ENCODE measurements around the gene ADAM11. TPM values are rescaled to one million over a fixed set of nuclear protein-coding genes. Genes with fewer than 3 reads are reported as not detected.

ADAM11 gene
- total RNA-seq, 2 donors from 2014 or later, result 6.8 to 19.9 TPM

DNA sequence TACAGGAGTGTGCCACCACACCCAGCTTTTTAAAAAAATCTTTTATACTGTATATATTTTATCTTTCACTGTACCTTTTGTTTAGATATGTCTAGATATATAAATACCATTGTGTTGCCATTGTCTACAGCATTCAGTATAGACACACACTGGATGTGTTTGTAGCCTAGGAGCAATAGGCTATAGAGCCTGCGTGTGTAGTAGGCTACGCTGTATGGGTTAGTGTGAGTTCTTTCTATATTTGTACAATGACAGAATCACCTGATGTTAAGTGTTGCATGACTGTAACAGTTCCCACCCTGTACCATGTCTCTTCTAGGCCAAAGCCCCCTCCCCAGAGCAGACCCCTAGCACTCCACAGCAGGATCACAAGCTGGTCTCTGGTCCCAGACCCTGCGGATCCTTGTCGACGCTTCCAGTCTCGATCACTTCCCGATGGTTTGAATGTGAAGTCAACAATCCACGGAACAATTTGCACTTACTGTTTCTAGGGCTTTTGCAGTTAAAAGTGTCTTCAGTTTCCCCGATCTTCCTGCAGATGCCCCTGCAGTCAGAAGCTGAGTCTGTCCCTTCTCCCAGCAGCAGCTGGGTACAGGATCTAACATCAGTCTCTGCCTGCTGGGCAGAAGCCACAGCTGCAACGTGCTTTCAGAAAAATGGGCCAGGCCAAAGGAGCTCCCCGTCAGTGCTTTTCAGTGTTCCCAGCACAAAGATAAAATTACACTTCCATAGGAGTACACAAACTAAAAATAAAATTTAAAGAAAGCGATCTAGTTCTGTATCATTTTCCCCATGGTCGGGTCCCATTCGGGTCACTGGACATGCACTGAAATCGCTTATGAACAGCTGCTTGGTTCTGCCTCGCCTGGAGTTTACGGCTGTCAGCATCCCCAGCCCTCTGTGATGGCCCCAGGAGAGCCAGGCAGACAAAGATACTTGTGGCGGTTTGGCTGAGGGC lies 35.4 kb downstream of the ADAM11 start:
- H3K9me3 ChIP-seq, result no peaks in the 10 kb centered on the region
- no peak overlapping the region for H3K4me3 ChIP-seq
- H3K4me1 ChIP-seq, result peaks cover 0 to 51% of the 10 kb centered on the region in 2 donors
- no peak for DNase-seq (ENCODE audit: low spot score)
- peak overlapping the region; percentile 81 to 90 for H3K27ac ChIP-seq
- TF ChIP-seq, protein P1, sequence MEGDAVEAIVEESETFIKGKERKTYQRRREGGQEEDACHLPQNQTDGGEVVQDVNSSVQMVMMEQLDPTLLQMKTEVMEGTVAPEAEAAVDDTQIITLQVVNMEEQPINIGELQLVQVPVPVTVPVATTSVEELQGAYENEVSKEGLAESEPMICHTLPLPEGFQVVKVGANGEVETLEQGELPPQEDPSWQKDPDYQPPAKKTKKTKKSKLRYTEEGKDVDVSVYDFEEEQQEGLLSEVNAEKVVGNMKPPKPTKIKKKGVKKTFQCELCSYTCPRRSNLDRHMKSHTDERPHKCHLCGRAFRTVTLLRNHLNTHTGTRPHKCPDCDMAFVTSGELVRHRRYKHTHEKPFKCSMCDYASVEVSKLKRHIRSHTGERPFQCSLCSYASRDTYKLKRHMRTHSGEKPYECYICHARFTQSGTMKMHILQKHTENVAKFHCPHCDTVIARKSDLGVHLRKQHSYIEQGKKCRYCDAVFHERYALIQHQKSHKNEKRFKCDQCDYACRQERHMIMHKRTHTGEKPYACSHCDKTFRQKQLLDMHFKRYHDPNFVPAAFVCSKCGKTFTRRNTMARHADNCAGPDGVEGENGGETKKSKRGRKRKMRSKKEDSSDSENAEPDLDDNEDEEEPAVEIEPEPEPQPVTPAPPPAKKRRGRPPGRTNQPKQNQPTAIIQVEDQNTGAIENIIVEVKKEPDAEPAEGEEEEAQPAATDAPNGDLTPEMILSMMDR (IDR thresholded peaks at IDR 0.05), result no peak
- H3K27me3 ChIP-seq, result no peaks in the 10 kb centered on the region
- no peaks in the 10 kb centered on the region for H3K36me3 ChIP-seq

DNA sequence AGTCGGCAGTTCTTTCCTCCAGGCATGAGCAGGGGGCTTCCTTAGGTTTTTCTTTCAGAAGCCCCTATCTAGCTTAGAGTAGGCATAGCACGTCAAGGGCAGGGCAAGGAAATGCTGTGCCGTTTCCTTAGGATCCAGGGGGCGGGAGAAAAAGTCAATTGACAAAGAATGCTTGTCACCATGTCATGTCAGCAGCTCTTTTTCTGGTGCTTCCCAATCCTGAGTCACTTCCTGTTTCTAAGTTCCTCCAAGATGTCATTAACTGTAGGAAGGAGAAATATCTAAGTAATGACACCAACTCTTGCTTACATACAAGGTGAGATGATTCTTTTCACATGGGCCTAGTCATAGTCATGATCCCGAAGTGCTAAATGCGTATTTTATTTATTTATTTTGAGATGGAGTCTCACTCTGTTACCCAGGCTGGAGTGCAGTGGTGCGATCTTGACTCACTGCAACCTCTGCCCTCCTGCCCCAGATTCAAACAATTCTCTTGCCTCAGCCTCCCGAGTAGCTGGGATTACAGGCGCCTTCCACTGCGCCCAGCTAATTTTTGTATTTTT lies 36.1 kb downstream of the ADAM11 start:
- no peaks in the 10 kb centered on the region for H3K9me3 ChIP-seq
- peak overlapping the region; percentile 81 to 90 for H3K27ac ChIP-seq
- DNase-seq (ENCODE audit: low spot score), result no peak
- peaks cover 0 to 51% of the 10 kb centered on the region in 2 donors for H3K4me1 ChIP-seq
- H3K36me3 ChIP-seq, result no peaks in the 10 kb centered on the region
- no peaks in the 10 kb centered on the region for H3K27me3 ChIP-seq
- peak overlapping the region in 1 of 2 donors; percentile 32 for H3K4me3 ChIP-seq
- TF ChIP-seq, protein P1 (IDR thresholded peaks at IDR 0.05), result no peak

DNA sequence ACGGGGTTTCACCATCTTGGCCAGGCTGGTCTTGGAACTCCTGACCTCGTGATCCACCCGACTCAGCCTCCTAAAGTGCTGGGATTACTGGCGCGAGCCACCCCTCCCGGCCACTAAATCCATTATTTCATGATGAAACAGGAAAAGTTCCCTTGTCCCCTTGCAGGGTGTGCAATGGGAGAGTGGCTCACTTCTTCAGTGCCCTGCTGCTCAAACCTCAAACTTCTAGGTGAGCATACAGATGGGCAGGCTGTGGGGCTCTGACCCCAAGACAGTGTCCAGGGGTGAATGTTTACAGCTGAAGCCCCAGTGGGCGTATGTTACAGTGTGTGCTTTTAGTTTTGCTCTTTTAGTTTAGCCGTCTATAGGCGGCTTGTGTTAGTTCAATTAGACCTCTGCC lies 36.6 kb downstream of the ADAM11 start:
- Histone ChIP-seq H3K4me1 (peaks cover 0 to 51% of the 10 kb centered on the region in 2 donors), H3K4me3 (peak overlapping the region in 1 of 2 donors; percentile 32), H3K36me3 (no peaks in the 10 kb centered on the region), H3K27me3 (no peaks in the 10 kb centered on the region), H3K9me3 (no peaks in the 10 kb centered on the region), H3K27ac (peak overlapping the region; percentile 81 to 90)
- TF ChIP-seq, protein P1 (IDR thresholded peaks at IDR 0.05), result no peak
- DNase-seq (ENCODE audit: low spot score), result no peak

DNA sequence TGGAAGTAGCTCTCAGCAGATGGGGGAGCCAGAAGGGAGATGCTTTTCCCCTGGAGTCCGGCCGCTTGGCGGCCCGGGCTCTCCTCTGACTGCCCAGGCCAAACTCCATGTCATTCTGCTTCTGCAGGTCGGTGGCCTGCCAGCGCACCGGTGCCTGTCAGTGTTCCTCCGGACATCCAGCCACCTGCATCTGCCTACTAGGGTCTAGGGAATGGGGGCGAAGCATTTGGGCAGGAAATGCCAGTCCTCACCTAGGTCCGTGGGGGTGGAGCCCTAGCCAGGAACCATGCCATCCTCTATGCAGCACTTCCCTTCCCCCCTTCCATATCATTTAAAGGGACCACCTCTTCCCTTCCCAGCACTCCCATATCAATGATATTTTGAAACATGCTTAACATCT lies 37.1 kb downstream of the ADAM11 start:
- TF ChIP-seq, protein P1 (IDR thresholded peaks at IDR 0.05), result no peak

DNA sequence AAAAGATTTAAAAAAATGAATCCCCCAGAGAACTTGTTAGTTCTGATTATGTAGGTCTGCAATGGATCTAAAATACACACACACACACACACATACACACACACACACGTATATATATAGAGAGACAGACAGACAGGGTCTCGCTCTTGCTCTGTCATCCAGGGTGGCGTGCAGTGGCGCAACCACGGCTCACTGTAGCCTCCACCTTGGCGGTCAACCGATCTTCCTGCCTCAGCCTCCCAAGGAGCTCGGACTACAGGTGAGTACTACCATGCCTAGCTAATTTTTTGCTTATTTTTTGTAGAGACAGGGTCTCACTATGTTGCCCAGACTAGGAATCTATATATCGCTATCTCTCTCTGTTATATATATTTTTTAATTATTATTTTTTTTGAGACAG lies 37.9 kb downstream of the ADAM11 start:
- Histone ChIP-seq H3K4me1 (peaks cover 0 to 55% of the 10 kb centered on the region in 2 donors), H3K27me3 (no peaks in the 10 kb centered on the region), H3K27ac (peak overlapping the region; percentile 81 to 90), H3K9me3 (no peaks in the 10 kb centered on the region), H3K36me3 (no peaks in the 10 kb centered on the region), H3K4me3 (peak overlapping the region; percentile 0 to 32)
- TF ChIP-seq, protein P1 (IDR thresholded peaks at IDR 0.05), result no peak
- DNase-seq (ENCODE audit: low spot score), result no peak

More for the DNA sequence above, 37.1 kb downstream of the ADAM11 start:
- Histone ChIP-seq H3K9me3 (no peaks in the 10 kb centered on the region), H3K4me1 (peaks cover 0 to 51% of the 10 kb centered on the region in 2 donors), H3K4me3 (peak overlapping the region in 1 of 2 donors; percentile 32), H3K27me3 (no peaks in the 10 kb centered on the region), H3K27ac (peak overlapping the region; percentile 81 to 90), H3K36me3 (no peaks in the 10 kb centered on the region)
- DNase-seq (ENCODE audit: low spot score), result no peak

All from right atrium auricular region (tissue), 2 donors.